Measurements from ENCODE around the gene C12orf43. TPM values are rescaled to one million over a fixed set of nuclear protein-coding genes. Genes with fewer than 3 reads are reported as not detected.
A peak's percentile ranks its signal among the peaks of the same experiment; 100 is the strongest.

The C12orf43 gene
- total RNA-seq, 1 experiment from 2014 or later, result 11.3 TPM

- DNase-seq (ENCODE audit: low read depth), result no peak
These were observed 14.4 kb upstream of the C12orf43 start for GRCh38 chr12:121030576-121031212.

DNA sequence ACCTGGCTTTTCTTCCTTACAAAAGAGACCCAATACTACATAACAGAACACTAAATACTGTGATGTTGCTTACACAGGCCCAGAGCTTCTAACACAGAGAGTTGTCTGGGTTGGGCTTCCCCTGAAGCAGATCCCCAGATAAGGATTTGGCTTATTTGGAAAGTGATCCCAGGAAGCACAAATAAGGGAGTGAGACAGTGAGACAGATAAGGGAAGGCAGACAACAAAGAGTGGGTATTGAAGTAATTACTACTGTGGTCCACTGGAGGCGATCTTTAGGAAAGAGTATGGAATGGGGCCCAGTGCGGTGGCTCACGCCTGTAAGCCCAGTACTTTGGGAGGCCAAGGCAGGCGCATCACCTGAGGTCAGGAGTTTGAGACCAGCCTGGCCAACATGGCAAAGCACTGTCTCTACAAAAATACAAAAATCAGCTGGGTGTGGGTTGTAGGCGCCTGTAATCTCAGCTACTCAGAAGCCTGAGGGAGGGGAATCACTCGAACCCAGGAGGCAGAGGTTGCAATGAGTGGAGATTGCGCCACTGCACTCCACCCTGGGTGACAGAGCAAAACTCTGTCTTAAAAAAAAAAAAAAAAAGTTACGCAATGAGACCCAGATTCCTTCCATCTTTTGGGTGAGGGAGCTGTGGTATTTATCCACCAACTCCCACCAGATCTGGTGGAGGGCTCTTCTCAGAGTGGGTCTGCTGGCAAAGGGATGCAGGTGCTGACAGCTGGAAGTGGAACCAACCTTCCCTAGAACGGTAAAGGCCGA, 10.2 kb upstream of the C12orf43 start:
- DNase-seq (ENCODE audit: low read depth), result no peak

DNA sequence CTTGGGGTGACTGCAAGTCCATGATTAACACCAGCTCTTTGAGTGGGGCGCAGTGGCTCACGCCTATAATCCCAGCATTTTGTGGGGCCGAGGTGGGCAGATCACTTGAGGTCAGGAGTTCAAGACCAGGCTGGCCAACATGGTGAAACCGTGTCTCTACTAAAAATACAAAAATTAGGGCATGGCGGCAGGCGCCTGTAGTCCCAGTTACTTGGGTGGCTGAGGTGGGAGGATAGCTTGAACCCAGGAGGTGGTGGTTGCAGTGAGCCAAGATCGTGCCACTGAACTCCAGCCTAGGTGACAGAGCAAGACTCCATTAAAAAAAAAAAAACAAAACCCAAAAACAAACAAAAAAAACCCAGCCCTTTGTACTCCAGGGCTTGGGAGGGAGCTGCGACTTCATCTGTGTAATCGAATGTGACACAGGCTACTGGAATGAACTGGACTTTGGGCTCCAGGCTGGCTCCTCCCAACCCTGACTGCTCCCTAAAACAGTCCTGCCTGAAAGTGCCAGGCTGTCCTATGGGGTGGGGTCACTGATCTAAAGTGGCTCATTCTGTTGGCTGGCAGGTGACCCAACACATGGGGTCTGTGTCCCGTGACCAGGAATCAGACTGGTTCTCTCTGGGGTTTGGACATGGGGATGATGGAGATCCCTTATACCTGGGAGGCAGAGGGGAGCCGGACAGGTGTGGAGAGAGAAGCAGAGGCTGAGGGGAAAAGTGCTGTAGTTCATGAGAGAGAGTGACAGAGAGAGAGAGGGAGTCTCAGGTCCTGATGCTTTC, 9.3 kb upstream of the C12orf43 start:
- DNase-seq (ENCODE audit: low read depth), result no peak

DNA sequence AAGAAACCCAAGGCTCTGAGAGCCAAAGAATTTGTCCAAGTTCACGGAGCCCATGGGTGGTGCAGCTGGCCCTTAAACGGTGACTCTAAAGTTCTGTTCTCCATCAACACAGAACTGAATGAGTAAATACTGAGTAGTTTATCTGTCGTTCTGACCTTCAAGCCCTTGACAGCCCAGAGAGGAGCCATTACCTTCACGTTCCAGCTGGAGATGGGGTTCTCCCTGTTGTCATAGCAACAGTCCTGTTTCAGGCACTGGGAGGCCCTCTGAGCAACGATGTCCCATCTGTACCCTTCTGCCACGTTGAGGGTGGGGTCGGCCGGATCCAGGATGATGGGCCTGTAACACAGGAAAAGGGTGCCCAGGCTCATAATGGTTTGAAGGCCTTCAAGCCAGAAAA, 7.5 kb upstream of the C12orf43 start:
- DNase-seq (ENCODE audit: low read depth), result no peak

DNA sequence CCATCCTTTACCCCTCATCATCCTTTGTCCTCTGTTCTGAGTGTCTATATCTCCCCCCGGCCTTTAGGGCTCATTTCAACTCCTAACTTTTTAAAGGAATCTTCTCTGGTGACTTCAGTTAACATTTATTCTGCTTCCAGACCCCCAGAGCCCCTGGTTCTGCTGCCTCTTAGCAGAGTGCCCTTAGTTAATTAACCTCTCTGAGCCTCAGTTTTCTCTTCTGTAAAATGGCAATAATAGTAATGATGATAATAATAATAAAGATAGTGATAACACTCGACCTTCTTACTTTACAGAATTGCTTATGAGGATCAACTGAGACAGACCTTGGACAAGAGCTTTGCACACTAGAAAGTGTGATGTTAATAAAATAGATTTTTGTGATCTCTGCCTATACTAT, 6.4 kb upstream of the C12orf43 start:
- DNase-seq (ENCODE audit: low read depth), result no peak

DNA sequence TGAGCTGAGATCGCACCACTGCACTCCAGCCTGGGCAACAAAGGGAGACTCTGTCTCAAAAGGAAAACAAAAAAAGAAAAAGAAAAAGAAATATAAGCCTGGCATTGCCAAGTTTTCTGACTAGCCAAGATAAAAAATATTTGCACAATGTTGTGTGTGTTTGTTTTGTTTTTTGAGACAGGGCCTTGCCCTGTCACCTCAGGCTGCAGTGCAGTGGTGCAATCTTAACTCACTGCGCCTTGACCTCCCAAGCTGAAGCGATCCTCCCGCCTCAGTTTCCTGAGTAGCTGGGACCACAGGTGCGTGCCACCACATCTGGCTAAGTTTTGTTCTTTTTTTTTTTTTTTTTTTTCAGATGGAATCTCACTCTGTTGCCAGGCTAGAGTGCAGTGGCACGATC, 5.5 kb upstream of the C12orf43 start:
- no peak for DNase-seq (ENCODE audit: low read depth)

- no peak for DNase-seq (ENCODE audit: low read depth)
These were observed 2.8 kb upstream of the C12orf43 start for GRCh38 chr12:121018860-121019617.

DNA sequence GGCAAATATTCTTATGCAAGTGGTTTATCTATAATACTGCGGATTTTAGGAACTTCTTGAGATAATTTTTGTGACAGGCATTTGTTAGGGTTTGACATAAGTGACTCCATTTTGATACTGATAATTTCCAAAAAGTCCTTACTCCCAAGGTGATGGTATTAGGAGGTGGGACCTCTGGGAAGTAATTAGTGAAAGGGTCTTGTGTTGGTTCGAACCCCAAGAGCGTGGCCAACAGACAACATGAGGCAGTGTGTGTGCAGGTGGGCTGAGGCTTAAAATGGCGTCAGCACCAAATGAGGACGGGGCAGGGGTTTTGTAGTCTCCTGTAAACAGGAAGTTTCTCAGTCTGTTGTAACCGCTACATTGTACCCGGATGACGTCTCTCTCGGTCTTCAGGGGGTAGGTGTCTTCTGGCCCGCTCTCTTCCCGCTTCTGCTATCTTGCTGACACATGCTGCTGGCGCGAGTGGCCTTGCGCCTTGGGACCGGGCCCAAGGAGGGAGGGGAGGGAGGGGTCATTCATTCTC, 1.7 kb upstream of the C12orf43 start:
- DNase-seq (ENCODE audit: low read depth), result no peak

DNA sequence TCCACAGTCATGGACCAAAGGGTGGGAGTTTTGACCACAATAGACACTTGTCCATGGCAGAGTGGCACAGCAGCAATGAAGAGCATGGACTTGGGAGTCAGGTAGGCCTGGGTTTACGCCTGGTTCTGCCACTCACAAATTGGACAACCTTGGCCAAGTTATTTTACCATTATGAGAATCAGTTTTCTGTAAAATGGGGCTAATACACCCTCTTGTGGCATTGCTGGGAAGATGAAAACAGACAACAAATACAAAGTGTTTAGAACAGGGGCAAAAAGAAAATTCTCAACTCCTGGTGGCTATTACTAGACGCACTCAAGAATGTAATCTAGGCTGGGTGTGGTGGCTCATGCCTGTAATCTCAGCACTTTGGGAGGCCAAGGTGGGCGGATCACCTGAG, 2.6 kb downstream of the C12orf43 start:
- DNase-seq (ENCODE audit: low read depth), result no peak

GRCh38 chr12:121011820-121012219, 4.5 kb downstream of the C12orf43 start:
- DNase-seq (ENCODE audit: low read depth), result no peak

GRCh38 chr12:121010860-121011259, 5.4 kb downstream of the C12orf43 start:
- DNase-seq (ENCODE audit: low read depth), result no peak

DNA sequence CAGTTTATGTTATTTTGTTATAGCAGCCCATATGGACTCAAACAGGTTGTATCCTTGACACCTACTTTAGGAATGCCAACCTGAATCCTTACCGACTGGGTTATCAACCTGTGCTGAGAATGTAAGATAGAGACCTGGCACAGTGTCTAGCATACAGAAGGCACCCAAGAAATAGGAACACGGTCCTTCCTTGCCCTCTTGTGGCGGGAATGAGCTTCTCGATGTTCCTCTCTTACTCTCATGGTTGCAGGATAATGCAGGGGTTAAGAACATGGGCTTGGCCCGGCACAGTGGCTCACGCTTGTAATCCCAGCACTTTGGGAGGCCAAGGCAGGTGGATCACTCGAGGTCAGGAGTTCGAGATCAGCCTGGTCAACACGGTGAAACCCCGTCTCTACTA, 6.5 kb downstream of the C12orf43 start:
- DNase-seq (ENCODE audit: low read depth), result peak; percentile 22

- DNase-seq (ENCODE audit: low read depth), result no peak
These were observed 7.8 kb downstream of the C12orf43 start for GRCh38 chr12:121008347-121009098.

DNA sequence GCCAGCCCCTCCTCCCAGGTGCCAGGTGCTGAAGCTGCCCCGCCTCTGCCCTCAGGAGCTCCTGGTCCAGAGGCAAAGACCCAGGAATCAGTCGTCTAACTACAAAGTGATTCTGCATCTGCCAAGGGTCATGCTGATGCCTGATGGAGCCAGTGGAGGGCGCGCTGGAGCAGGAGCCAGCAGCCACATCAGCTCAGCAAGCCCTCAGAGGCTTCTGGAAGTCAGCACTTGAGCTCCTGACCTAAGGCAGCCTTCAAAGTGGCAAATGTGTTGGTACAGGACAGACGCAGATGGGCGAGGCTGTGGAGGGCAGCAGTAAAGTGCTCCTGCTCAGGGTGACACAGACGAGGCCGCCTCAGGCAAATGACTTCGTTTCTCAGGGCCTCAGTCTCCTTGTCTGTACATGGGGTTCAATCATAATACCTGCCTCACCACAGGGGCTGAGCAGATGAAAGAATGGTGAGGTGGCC, 10.9 kb downstream of the C12orf43 start:
- peak; percentile 15 for DNase-seq (ENCODE audit: low read depth)

GRCh38 chr12:121004253-121004815, 12.0 kb downstream of the C12orf43 start:
- DNase-seq (ENCODE audit: low read depth), result no peak

GRCh38 chr12:121003650-121004049, 12.6 kb downstream of the C12orf43 start:
- DNase-seq (ENCODE audit: low read depth), result no peak

GRCh38 chr12:121001841-121002483, 14.3 kb downstream of the C12orf43 start:
- DNase-seq (ENCODE audit: low read depth), result no peak

GRCh38 chr12:121001060-121001459, 15.2 kb downstream of the C12orf43 start:
- no peak for DNase-seq (ENCODE audit: low read depth)

DNA sequence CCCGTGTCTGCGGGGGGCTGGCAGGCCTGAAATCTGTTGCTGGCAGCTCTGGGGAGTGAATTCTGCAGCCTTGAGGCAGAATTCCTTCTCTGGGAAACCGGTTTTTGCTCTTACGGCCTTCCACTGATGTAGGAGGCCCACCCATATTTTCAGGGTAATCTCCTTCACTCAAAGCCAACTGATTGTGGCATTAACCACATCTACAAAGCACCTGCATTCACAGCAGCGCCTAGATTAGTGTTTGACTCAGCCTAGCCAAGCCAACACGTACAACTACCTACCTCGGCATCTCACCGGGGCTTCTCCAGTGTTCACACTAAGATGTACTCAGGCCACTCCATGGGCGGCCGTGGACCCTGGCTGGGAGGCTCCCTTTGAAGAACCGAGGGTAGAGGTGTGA, 15.8 kb downstream of the C12orf43 start:
- DNase-seq (ENCODE audit: low read depth), result no peak
